Astrocyte (in vitro differentiated cells and primary cell): ENCODE results near the gene CSNK1D. TPM values are rescaled to one million over a fixed set of nuclear protein-coding genes. Genes with fewer than 3 reads are reported as not detected.

Experiments used
- DNase-seq: peaks from one replicate; pipeline ENCODE4 v3.0.0-alpha.2; 2010; ENCODE audit warnings: low read depth
- FAIRE-seq: peaks from 2 replicates; lab custom pipeline; 2011; peaks lifted over from hg19 to GRCh38; lab: Jason Lieb, UNC
- H2AFZ ChIP-seq: 2 replicates; pipeline ENCODE4 v1.6.0; 2012; ENCODE audit warnings: low read depth, low read length, inconsistent platforms
- H3K27ac ChIP-seq: 2 replicates; pipeline ENCODE4 v1.5.1; 2011; ENCODE audit warnings: low read depth, low read length, inconsistent platforms
- H3K27me3 ChIP-seq: 2 replicates; pipeline ENCODE4 v1.6.0; 2011; ENCODE audit warnings: low read length, inconsistent platforms; ENCODE audit not compliant: insufficient read depth
- H3K36me3 ChIP-seq: 2 replicates; pipeline ENCODE4 v1.5.1; 2011; ENCODE audit warnings: low read length, inconsistent platforms; ENCODE audit not compliant: insufficient read depth
- H3K4me1 ChIP-seq: 2 replicates; pipeline ENCODE4 v1.5.1; 2011; ENCODE audit warnings: low read length, inconsistent platforms; ENCODE audit not compliant: insufficient read depth
- H3K4me2 ChIP-seq: 2 replicates; pipeline ENCODE4 v1.6.0; 2012; ENCODE audit warnings: low read length, inconsistent platforms
- H3K4me3 ChIP-seq: 2 replicates; pipeline ENCODE4 v1.5.1; 2011; ENCODE audit warnings: low read depth, mild to moderate bottlenecking, low read length, inconsistent platforms; ENCODE audit not compliant: insufficient read depth
- H3K79me2 ChIP-seq: 2 replicates; pipeline ENCODE4 v1.6.0; 2012; ENCODE audit warnings: mild to moderate bottlenecking, low read length, inconsistent platforms; ENCODE audit not compliant: insufficient read depth
- H3K9ac ChIP-seq: 2 replicates; pipeline ENCODE4 v1.6.0; 2012; ENCODE audit warnings: mild to moderate bottlenecking, low read length, inconsistent platforms
- H3K9me3 ChIP-seq: 2 replicates; pipeline ENCODE4 v1.5.1; 2012; ENCODE audit warnings: low read depth, mild to moderate bottlenecking, low read length, inconsistent platforms; ENCODE audit not compliant: insufficient read depth
- H4K20me1 ChIP-seq: 2 replicates; pipeline ENCODE4 v1.6.0; 2012; ENCODE audit warnings: low read length, inconsistent platforms; ENCODE audit not compliant: insufficient read depth
- H3K27ac Mint-ChIP-seq: one replicate; pipeline ENCODE4 v1.8.0; 2021; ENCODE audit warnings: mild to moderate bottlenecking, mixed read lengths; ENCODE audit not compliant: unreplicated experiment
- H3K27me3 Mint-ChIP-seq: one replicate; pipeline ENCODE4 v1.8.0; 2021; ENCODE audit warnings: low read depth, mixed read lengths; ENCODE audit not compliant: unreplicated experiment
- H3K36me3 Mint-ChIP-seq: one replicate; pipeline ENCODE4 v1.8.0; 2021; ENCODE audit warnings: low read depth, mixed read lengths; ENCODE audit not compliant: unreplicated experiment
- H3K4me1 Mint-ChIP-seq: one replicate; pipeline ENCODE4 v1.8.0; 2021; ENCODE audit warnings: low read depth, mixed read lengths; ENCODE audit not compliant: unreplicated experiment
- H3K4me3 Mint-ChIP-seq: one replicate; pipeline ENCODE4 v1.8.0; 2021; ENCODE audit warnings: mild to moderate bottlenecking, moderate library complexity, mixed read lengths; ENCODE audit not compliant: unreplicated experiment
- H3K9me3 Mint-ChIP-seq: one replicate; pipeline ENCODE4 v1.8.0; 2021; ENCODE audit warnings: mild to moderate bottlenecking, mixed read lengths; ENCODE audit not compliant: unreplicated experiment
- CTCF ChIP-seq: IDR thresholded peaks from 2 replicates; pipeline ENCODE4 v1.5.1; 2011; ENCODE audit warnings: low read depth, mild to moderate bottlenecking, inconsistent platforms, low read length, moderate library complexity; ENCODE audit not compliant: insufficient read depth
- EZH2 ChIP-seq: IDR thresholded peaks from 2 replicates; pipeline ENCODE4 v1.6.1; 2012; ENCODE audit warnings: mild to moderate bottlenecking, low read length, inconsistent platforms; ENCODE audit not compliant: insufficient read depth
- total RNA-seq: library from RNA; stranded (reverse); gene quantifications from 2 replicates; pipeline ENCODE4 v1.2.1, GENCODE V29; 2021

CSNK1D gene
- total RNA-seq, 1 donor from 2014 or later: 153 TPM

- H3K4me3 Mint-ChIP-seq: no peak overlapping the region
- FAIRE-seq (no peak), DNase-seq (no peak)
- Histone ChIP-seq H3K9ac (no peak overlapping the region), H3K4me3 (no peak overlapping the region), H3K79me2 (no peaks in the 10 kb centered on the region), H2AFZ (peak overlapping the region; percentile 7), H3K4me1 (peaks cover 21% of the 10 kb centered on the region), H3K27me3 (peaks cover 2% of the 10 kb centered on the region), H3K4me2 (no peak overlapping the region), H3K9me3 (no peaks in the 10 kb centered on the region), H3K27ac (no peak overlapping the region), H4K20me1 (no peaks in the 10 kb centered on the region), H3K36me3 (no peaks in the 10 kb centered on the region)
- peaks cover 3% of the 10 kb centered on the region for H3K4me1 Mint-ChIP-seq
- H3K27ac Mint-ChIP-seq: no peak overlapping the region
- H3K36me3 Mint-ChIP-seq: no peaks in the 10 kb centered on the region
- peaks cover 27% of the 10 kb centered on the region for H3K27me3 Mint-ChIP-seq
- H3K9me3 Mint-ChIP-seq: no peaks in the 10 kb centered on the region
- peak; percentile 36 for TF ChIP-seq CTCF
- TF ChIP-seq EZH2: no peak
Measured at GRCh38 chr17:82300707-82301270, 27.3 kb upstream of the CSNK1D start.

- no peak for FAIRE-seq
Measured at GRCh38 chr17:82300228-82300627, 26.7 kb upstream of the CSNK1D start.

More at GRCh38 chr17:82300228-82300627, 26.7 kb upstream of the CSNK1D start:
- H3K9me3 ChIP-seq: no peaks in the 10 kb centered on the region
- Mint-ChIP-seq H3K9me3 (no peaks in the 10 kb centered on the region), H3K27ac (no peak overlapping the region), H3K36me3 (no peaks in the 10 kb centered on the region), H3K4me1 (peaks cover 3% of the 10 kb centered on the region), H3K4me3 (no peak overlapping the region), H3K27me3 (peaks cover 26% of the 10 kb centered on the region)
- no peak overlapping the region for H3K9ac ChIP-seq
- no peaks in the 10 kb centered on the region for H3K79me2 ChIP-seq
- H3K27me3 ChIP-seq: no peaks in the 10 kb centered on the region
- no peak overlapping the region for H3K4me2 ChIP-seq
- H2AFZ ChIP-seq: no peak overlapping the region
- peaks cover 21% of the 10 kb centered on the region for H3K4me1 ChIP-seq
- no peak overlapping the region for H3K27ac ChIP-seq
- no peaks in the 10 kb centered on the region for H4K20me1 ChIP-seq
- no peak overlapping the region for H3K4me3 ChIP-seq
- TF ChIP-seq EZH2 (no peak), CTCF (no peak)
- no peak for DNase-seq
- no peaks in the 10 kb centered on the region for H3K36me3 ChIP-seq
